GM19099 (cell line): ENCODE measurements around the gene TPM4.

ENCODE experiments used
- POLR2A ChIP-seq: IDR thresholded peaks from 3 replicates; pipeline ENCODE4 v1.6.1; 2011; ENCODE audit warnings: low read depth; ENCODE audit not compliant: insufficient read length; ENCODE audit errors: extremely low read depth

Gene TPM4

GRCh38 chr19:16121141-16121540, 44.8 kb downstream of the TPM4 start:
- no peak for TF ChIP-seq POLR2A

- no peak for TF ChIP-seq POLR2A
Observed at GRCh38 chr19:16121967-16122366, 45.7 kb downstream of the TPM4 start.

- TF ChIP-seq POLR2A: no peak
Observed at GRCh38 chr19:16124953-16125352, 48.7 kb downstream of the TPM4 start.

DNA sequence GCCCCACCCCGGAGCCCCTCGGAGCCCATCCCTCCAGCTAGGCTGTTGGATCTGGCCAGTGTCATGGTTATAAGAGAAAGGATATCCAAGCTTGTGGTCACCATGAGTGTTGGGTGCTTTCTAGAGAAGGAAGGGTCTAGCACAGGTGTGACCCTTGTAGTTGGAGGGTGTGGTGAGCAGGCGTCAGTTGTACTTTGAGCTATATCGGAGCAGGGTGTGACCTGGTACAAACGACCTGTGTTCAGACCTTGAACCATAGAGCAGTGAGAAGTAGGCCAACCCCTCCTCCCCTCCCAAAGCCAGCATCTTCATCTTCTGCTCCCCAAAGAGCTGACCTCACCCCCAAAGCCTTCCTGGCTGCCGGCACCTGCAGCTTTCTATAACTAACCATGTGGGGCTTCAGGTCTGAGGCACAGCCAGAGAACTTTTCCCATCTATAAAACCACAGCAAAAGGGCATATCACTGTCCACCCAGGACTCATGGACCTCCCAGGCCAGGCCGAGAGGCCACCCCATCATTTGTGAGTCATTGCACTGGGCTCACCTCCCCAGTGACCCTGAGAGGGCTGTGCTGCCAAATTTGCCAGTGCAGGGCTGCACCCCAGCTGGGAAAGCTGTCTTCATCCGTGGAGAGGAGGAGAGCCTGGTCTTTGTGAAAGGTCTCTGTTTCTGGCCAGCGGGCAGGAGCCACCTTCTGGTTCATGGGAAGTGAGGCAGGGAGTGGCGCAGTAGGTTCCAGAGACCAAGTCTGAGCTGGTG, 49.6 kb downstream of the TPM4 start:
- no peak for TF ChIP-seq POLR2A

DNA sequence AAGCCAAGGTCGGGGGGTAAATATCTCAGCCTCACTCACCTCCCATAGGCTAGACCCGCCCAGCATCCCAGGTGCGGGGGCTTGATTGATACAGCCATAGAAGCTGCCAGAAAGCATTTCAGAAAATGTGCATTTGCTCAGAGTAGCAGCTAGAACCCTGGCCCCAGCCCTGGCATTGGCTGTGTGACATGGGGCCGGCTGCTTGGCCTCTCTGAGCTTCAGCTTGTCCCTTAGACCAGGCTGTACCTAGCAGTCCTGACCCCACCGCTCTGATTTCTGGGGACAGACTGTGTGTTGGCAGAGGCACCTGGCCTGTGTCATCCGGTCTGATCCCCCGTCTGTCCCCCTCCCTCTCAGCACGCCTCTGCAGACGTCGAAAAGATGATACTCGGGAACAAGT, 50.8 kb downstream of the TPM4 start:
- TF ChIP-seq POLR2A: no peak

DNA sequence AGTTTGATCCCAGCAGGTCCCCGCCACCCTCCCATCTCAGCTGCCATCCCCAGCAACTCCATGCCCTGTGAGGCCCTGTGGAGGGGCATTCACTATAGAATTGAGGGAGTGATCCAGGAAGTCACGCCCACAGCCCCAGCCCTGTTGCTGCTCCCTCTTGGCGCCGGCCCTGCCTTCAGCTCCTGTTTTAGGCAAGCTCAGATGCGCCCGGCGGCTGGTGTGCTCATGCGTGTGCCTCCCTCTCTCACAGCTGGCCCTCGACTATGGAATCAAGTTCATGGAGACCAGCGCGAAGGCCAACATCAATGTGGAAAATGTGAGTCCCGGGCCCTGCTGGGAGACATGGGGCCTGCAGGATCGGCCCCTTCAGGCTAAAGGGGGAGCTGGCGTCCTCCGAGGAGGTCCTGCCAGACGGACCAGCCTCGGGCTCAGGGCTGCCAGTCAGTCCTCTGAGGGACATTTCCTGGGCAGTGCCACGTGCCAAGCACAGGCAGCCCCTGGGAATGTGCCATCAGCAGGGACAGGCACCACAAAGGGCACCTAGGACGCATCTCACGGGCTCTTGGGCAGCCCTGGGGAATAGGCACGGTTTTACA, 51.6 kb downstream of the TPM4 start:
- TF ChIP-seq POLR2A: no peak

- no peak for TF ChIP-seq POLR2A
Observed at GRCh38 chr19:16131648-16132047, 55.4 kb downstream of the TPM4 start.

DNA sequence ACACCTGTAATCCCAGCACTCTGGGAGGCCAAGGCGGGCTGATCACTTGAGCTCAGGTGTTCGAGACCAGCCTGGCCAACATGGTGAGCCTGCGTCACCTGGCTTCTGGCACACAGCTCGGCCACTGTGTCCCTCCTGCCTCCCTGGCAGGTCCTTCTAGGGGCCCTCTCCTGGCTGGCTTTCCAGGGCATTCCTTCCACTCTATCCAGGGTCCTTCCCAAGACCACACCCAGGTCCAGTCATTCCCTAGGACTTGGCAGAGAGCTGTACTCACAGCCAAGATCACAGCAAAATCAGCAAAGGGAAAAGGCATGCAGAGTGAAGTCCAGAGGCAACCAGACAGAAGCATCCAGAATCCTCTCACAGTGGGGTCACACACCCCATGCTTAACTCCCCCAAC, 57.5 kb downstream of the TPM4 start:
- no peak for TF ChIP-seq POLR2A

DNA sequence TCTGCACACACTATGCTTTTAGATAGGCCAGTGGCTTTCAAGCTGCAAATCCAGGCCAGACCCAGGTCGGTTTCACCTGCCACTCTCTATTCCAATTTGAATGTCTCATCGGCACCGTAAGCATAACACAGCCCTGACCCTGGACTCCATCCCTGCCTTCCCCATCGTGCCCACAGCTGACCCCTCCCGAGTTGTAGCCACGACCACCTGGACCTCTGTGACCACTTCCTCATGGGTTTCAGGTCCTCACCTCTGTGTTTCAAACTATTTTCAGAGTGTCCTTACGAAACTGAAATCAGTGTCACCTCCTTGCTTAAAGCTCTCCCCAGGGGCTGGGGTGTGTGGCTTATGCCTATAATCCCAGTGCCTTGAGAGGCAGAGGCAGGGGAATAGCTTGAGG, 58.2 kb downstream of the TPM4 start:
- no peak for TF ChIP-seq POLR2A

GRCh38 chr19:16135430-16136127, 59.3 kb downstream of the TPM4 start:
- no peak for TF ChIP-seq POLR2A

DNA sequence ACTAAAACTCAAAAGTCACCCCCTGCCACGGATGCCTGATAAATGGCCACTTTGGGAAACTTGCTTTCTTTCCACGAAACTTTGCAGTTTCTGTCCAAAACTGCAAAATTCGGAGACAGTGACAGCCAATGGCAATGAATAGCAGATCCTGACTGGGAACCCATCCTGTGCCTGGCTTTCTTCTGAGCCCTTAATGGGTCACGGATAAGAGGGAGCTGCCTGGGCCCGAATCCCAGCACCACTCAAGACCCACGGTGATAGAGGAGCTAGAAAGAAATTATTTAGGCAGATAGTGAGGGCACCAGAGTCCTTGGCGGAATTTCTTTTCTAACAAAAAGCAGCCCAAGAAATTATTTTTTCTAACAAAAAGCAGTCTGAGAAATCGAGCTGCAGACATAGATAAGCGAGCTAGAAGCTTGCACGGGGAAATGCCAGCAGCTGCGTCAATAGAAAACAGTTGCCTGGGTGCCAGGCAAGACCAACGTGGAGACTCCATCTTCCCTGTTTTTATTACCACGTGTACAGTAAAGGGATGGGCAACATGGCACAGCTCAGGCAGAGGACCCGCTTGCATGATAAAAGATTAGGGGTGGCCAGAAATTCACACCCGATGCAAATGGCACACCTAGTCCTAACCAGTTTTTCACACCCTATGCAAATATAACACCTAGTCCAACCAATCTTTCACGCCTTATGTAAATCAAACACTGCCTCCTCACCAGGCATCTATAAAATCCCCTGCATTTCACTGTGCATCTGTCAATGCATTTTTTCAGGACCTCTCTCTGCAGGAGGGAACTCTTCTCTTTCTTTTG, 60.1 kb downstream of the TPM4 start:
- TF ChIP-seq POLR2A: no peak

DNA sequence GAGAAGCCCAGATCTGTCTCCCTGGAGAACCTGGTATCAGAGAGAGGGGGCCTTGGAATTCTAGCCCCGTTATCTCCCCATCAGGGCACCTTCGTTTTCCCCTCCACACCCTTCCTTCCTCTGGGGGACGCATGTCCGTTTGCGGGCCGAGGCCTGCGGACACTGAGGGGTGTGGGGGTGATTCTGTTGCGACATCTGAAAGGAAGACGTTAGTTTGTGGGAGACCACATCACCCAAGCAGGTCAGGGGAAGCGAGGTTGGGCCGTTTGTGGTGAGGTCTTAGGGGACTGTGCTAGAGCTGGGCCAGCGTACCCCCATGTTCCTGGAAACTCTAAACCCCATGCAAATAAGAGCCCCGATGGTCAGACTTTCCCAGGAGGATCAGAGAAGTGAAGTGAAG, 63.5 kb downstream of the TPM4 start:
- no peak for TF ChIP-seq POLR2A

DNA sequence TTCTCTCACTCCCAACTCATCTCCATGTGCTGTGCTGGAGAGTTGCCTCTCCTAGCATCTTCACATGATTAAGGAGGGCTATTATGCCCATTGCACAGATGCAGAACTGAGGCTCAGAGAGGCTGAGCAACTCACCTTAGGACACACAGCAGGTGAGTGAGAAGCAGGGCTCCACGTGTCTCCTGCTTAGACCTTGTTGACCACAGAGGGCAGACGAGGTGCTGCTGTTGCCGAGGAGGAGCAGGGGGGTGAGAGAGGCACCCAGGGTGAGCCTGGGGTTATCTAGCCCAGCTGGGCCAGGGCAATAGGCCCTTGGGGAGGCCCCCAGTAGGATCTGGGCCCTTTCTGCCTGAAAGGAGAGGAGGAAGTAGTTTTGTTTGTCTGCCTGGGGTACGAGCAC, 64.7 kb downstream of the TPM4 start:
- no peak for TF ChIP-seq POLR2A

GRCh38 chr19:16142032-16142580, 65.8 kb downstream of the TPM4 start:
- TF ChIP-seq POLR2A: no peak
